HCT116 (cell line): ENCODE data around the gene IL21R. TPM values are rescaled to one million over a fixed set of nuclear protein-coding genes. Genes with fewer than 3 reads are reported as not detected.

Experiments used
- ATAC-seq: fragments of 200-7000 bp; cut with Tn5 transposase; 2 replicates; pipeline ENCODE4 v1.9.1; 2020; ENCODE audit warnings: mild to moderate bottlenecking, moderate library complexity
- BruUV-seq: library from RNA; stranded (reverse); fragments of 400-500 nt; replicated peaks from 2 replicates; lab custom pipeline; 2021; lab: Mats Ljungman, UMichigan
- CTCF ChIA-PET: fragments of 300-600 bp; sonication (Branson Sonifier 250); formaldehyde crosslinking; loops from one replicate; lab custom pipeline; 2021; ENCODE audit warnings: antibody characterized with exemption; lab: Charles Lee
- POLR2A ChIA-PET: fragments of 300-600, 350-600 bp; sonication (Branson Sonifier 250); formaldehyde crosslinking; loops from one replicate; lab custom pipeline; 2021; ENCODE audit warnings: antibody characterized with exemption; lab: Charles Lee
- RAD21 ChIA-PET, 2 experiments: fragments of 300-600 bp; sonication (Branson Sonifier 250); formaldehyde crosslinking; loops; one replicate each; lab custom pipeline; 2023; ENCODE audit warnings: low total read pairs in 2 of 2; ENCODE audit not compliant: uncharacterized antibody in 2 of 2, unreplicated experiment in 2 of 2, low non-redundant PET in 1 of 2; lab: Charles Lee
- DNase-seq: peaks from one replicate; pipeline ENCODE4 v3.0.0-alpha.2; 2010; ENCODE audit warnings: low read depth, low spot score
- H2AFZ ChIP-seq: fragments of 200-600 bp; shearing (Covaris generic), sonication (generic); 2 replicates; pipeline ENCODE4 v1.6.1; 2017; ENCODE audit warnings: low read depth, mixed run types, mixed read lengths, antibody characterized with exemption, low read length; ENCODE audit not compliant: poor library complexity, severe bottlenecking
- H3K27ac ChIP-seq: 2 replicates; pipeline ENCODE4 v1.5.1; 2012; ENCODE audit warnings: low read depth, low read length
- H3K27me3 ChIP-seq: fragments of 200-600 bp; sonication (generic); 2 replicates; pipeline ENCODE4 v1.6.1; 2016; ENCODE audit warnings: mixed run types, low read length, mixed read lengths; ENCODE audit not compliant: insufficient read depth
- H3K36me3 ChIP-seq, 2 experiments: fragments of 200-500 bp in 1 of 2; fragments of 200-600 bp in 1 of 2; sonication (Bioruptor generic) in 1 of 2; sonication (generic) in 1 of 2; 2 replicates each; pipeline versions ENCODE4 v1.5.1 to v1.6.1; 2014 to 2016; ENCODE audit warnings: low read length in 2 of 2, inconsistent platforms in 1 of 2, mixed read lengths in 1 of 2, mixed run types in 1 of 2; ENCODE audit not compliant: insufficient read depth in 2 of 2, control insufficient read depth in 1 of 2
- H3K4me1 ChIP-seq, 2 experiments: fragments of 200-600 bp in 1 of 2; sonication (generic) in 1 of 2; 2 replicates each; pipeline versions ENCODE4 v1.5.1 to v1.6.1; 2012 to 2017; ENCODE audit warnings: low read length in 2 of 2, inconsistent platforms in 1 of 2, mild to moderate bottlenecking in 1 of 2, mixed read lengths in 1 of 2, mixed run types in 1 of 2, moderate library complexity in 1 of 2; ENCODE audit not compliant: insufficient read depth in 2 of 2, control insufficient read depth in 1 of 2
- H3K4me2 ChIP-seq: fragments of 200-600 bp; sonication (generic); 2 replicates; pipeline ENCODE4 v1.6.1; 2017; ENCODE audit warnings: mixed run types, low read length, mixed read lengths
- H3K4me3 ChIP-seq, 2 experiments: fragments of 200-600 bp in 1 of 2; sonication (generic) in 1 of 2; replicated peaks in 1 of 2; 2 replicates each; pipeline ENCODE4 v1.5.1; 2011 to 2016; ENCODE audit warnings: low read length in 2 of 2, control low read depth in 1 of 2, low read depth in 1 of 2, mild to moderate bottlenecking in 1 of 2, mixed read lengths in 1 of 2, mixed run types in 1 of 2
- H3K79me2 ChIP-seq: fragments of 200-600 bp; sonication (generic); 2 replicates; pipeline ENCODE4 v1.6.1; 2017; ENCODE audit warnings: mild to moderate bottlenecking, mixed run types, low read length, moderate library complexity, mixed read lengths; ENCODE audit not compliant: insufficient read depth
- H3K9ac ChIP-seq: fragments of 200-600 bp; sonication (generic); 2 replicates; pipeline ENCODE4 v1.6.1; 2016; ENCODE audit warnings: low read length, mixed read lengths
- H3K9me2 ChIP-seq: fragments of 200-600 bp; sonication (generic), shearing (Covaris generic); 2 replicates; pipeline ENCODE4 v1.6.1; 2017; ENCODE audit warnings: mixed run types, mild to moderate bottlenecking, moderate library complexity; ENCODE audit not compliant: insufficient read depth
- H3K9me3 ChIP-seq, 2 experiments: fragments of 200-500 bp in 1 of 2; fragments of 200-600 bp in 1 of 2; sonication (Bioruptor generic) in 1 of 2; sonication (generic) in 1 of 2; 2 replicates each; pipeline ENCODE4 v1.6.1; 2014 to 2017; ENCODE audit warnings: low read length in 2 of 2, mixed read lengths in 2 of 2, inconsistent platforms in 1 of 2, low read depth in 1 of 2, mild to moderate bottlenecking in 1 of 2, mixed run types in 1 of 2, moderate library complexity in 1 of 2; ENCODE audit not compliant: control insufficient read depth in 1 of 2, insufficient read depth in 1 of 2
- H4K20me1 ChIP-seq: fragments of 200-600 bp; sonication (generic), shearing (Covaris generic); 2 replicates; pipeline ENCODE4 v1.6.1; 2017; ENCODE audit warnings: mixed run types, mild to moderate bottlenecking, moderate library complexity; ENCODE audit not compliant: insufficient read depth
- ATF3 ChIP-seq: IDR thresholded peaks from 2 replicates; pipeline ENCODE4 v1.6.1; 2012
- CBX3 ChIP-seq: IDR thresholded peaks from 2 replicates; pipeline ENCODE4 v1.6.1; 2012; ENCODE audit warnings: low read depth
- CEBPB ChIP-seq: IDR thresholded peaks from 2 replicates; pipeline ENCODE4 v1.6.1; 2012; ENCODE audit warnings: low read depth
- ELF1 ChIP-seq: IDR thresholded peaks from 2 replicates; pipeline ENCODE4 v1.6.1; 2012; ENCODE audit warnings: low read depth, borderline replicate concordance
- EZH2 ChIP-seq: fragments of 200-600 bp; sonication (generic); IDR thresholded peaks from 2 replicates; pipeline ENCODE4 v1.6.1; 2017; ENCODE audit warnings: antibody characterized with exemption, mixed run types
- EZH2phosphoT487 ChIP-seq: fragments of 200-600 bp; IDR thresholded peaks from 2 replicates; pipeline ENCODE4 v1.6.1; 2018; ENCODE audit warnings: antibody characterized with exemption, borderline replicate concordance
- FOSL1 ChIP-seq: IDR thresholded peaks from 2 replicates; pipeline ENCODE4 v1.6.1; 2012; ENCODE audit warnings: low read depth
- JUND ChIP-seq: IDR thresholded peaks from 2 replicates; pipeline ENCODE4 v1.6.1; 2012
- MAX ChIP-seq: IDR thresholded peaks from 2 replicates; pipeline ENCODE4 v1.6.1; 2012
- RAD21 ChIP-seq: IDR thresholded peaks from 2 replicates; pipeline ENCODE4 v1.6.1; 2012; ENCODE audit warnings: low read depth, mild to moderate bottlenecking
- REST ChIP-seq: IDR thresholded peaks from 2 replicates; pipeline ENCODE4 v1.6.1; 2012; ENCODE audit warnings: low read depth
- SP1 ChIP-seq: IDR thresholded peaks from 2 replicates; pipeline ENCODE4 v1.6.1; 2012; ENCODE audit warnings: low read depth
- YY1 ChIP-seq: IDR thresholded peaks from 2 replicates; pipeline ENCODE4 v1.6.1; 2011; ENCODE audit warnings: low read length, low read depth, moderate library complexity, mild to moderate bottlenecking; ENCODE audit not compliant: insufficient replicate concordance; ENCODE audit errors: extremely low read depth
- ZFX ChIP-seq: fragments of 450-650 bp; IDR thresholded peaks from 2 replicates; pipeline ENCODE4 v1.6.1; 2017
- intact Hi-C: fragments of 100-400 bp; cut with micrococcal nuclease; formaldehyde crosslinking; loops from 2 replicates; pipeline ENCODE4 v1.10.0; 2022
- total RNA-seq: library from RNA; stranded (reverse); gene quantifications from one replicate; pipeline ENCODE4 v1.2.1, GENCODE V29; 2021; ENCODE audit not compliant: unreplicated experiment

Gene IL21R
- total RNA-seq, 1 experiment from 2014 or later: 1.2 TPM

- DNase-seq (no peak), ATAC-seq (no peak)
- intact Hi-C loops: no loop called here
- Histone ChIP-seq H3K9ac (no peak overlapping the region), H3K4me1 (peaks cover 2 to 30% of the 10 kb centered on the region in 2 experiments; a peak in 3 of 4 replicates), H3K9me2 (no peaks in the 10 kb centered on the region), H3K4me2 (no peak overlapping the region), H3K36me3 (peaks cover 0 to 28% of the 10 kb centered on the region in 2 experiments; a peak in 1 of 4 replicates), H2AFZ (no peak overlapping the region), H3K9me3 (no peaks in the 10 kb centered on the region; a peak in 1 of 4 replicates), H3K27me3 (no peaks in the 10 kb centered on the region), H4K20me1 (no peaks in the 10 kb centered on the region), H3K4me3 (no peak overlapping the region)
- BruUV-seq: no TSS peak
- RAD21 ChIA-PET: interaction anchor here in 1 of 2 experiments (0.6 kb wide), 1 partner anchor 120 kb away, joined by 4 read pairs; no protein-coding TSS in a partner anchor
- POLR2A ChIA-PET: no interaction called here
- TF ChIP-seq ELF1 (no peak), MAX (no peak)
- TF ChIP-seq, all 23 proteins: peak for 0
- H3K27ac ChIP-seq: no peak overlapping the region
- CTCF ChIA-PET: no interaction called here
- H3K79me2 ChIP-seq: no peaks in the 10 kb centered on the region
Observed at GRCh38 chr16:27361987-27362386, 40.0 kb upstream of the IL21R start.

DNA sequence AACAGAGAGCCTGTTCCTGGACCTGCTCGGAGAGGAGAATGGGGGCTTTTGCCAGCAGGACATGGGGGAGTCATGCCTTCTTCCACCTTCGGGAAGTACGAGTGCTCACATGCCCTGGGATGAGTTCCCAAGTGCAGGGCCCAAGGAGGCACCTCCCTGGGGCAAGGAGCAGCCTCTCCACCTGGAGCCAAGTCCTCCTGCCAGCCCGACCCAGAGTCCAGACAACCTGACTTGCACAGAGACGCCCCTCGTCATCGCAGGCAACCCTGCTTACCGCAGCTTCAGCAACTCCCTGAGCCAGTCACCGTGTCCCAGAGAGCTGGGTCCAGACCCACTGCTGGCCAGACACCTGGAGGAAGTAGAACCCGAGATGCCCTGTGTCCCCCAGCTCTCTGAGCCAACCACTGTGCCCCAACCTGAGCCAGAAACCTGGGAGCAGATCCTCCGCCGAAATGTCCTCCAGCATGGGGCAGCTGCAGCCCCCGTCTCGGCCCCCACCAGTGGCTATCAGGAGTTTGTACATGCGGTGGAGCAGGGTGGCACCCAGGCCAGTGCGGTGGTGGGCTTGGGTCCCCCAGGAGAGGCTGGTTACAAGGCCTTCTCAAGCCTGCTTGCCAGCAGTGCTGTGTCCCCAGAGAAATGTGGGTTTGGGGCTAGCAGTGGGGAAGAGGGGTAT lies 39.3 kb upstream of the IL21R start:
- BruUV-seq: no TSS peak
- Histone ChIP-seq H3K9me3 (no peaks in the 10 kb centered on the region; a peak in 1 of 4 replicates), H3K36me3 (peaks cover 0 to 27% of the 10 kb centered on the region in 2 experiments; a peak in 1 of 4 replicates), H3K27me3 (no peaks in the 10 kb centered on the region), H3K4me1 (peaks cover 2 to 33% of the 10 kb centered on the region in 2 experiments; a peak in 3 of 4 replicates), H4K20me1 (no peaks in the 10 kb centered on the region), H2AFZ (no peak overlapping the region), H3K4me2 (no peak overlapping the region), H3K9ac (no peak overlapping the region), H3K79me2 (no peaks in the 10 kb centered on the region), H3K9me2 (no peaks in the 10 kb centered on the region), H3K27ac (no peak overlapping the region), H3K4me3 (no peak overlapping the region)
- POLR2A ChIA-PET: no interaction called here
- TF ChIP-seq JUND: no peak
- no peak for TF ChIP-seq EZH2
- TF ChIP-seq EZH2phosphoT487: no peak
- TF ChIP-seq SP1: no peak
- TF ChIP-seq RAD21: no peak
- TF ChIP-seq CEBPB: no peak
- TF ChIP-seq CBX3: no peak
- no peak for TF ChIP-seq ATF3
- TF ChIP-seq ZFX: no peak
- no peak for TF ChIP-seq REST
- TF ChIP-seq YY1: no peak
- TF ChIP-seq FOSL1: no peak
- CTCF ChIA-PET: no interaction called here
- RAD21 ChIA-PET: no interaction called here
- ATAC-seq (no peak), DNase-seq (no peak)
- intact Hi-C loops: no loop called here
